NCI-H1417 (cell line): ENCODE results near the gene SERPINB1.
"Not testable (repeated sequence)": the region's sequence is repeated elsewhere in the genome, so short reads cannot be mapped to it uniquely, and the experiment has no call there.

Source experiments
- DNase-seq, 3 experiments: peaks; one replicate each; lab custom pipeline; 2025; lab: John Stamatoyannopoulos, UW

The SERPINB1 gene

DNA sequence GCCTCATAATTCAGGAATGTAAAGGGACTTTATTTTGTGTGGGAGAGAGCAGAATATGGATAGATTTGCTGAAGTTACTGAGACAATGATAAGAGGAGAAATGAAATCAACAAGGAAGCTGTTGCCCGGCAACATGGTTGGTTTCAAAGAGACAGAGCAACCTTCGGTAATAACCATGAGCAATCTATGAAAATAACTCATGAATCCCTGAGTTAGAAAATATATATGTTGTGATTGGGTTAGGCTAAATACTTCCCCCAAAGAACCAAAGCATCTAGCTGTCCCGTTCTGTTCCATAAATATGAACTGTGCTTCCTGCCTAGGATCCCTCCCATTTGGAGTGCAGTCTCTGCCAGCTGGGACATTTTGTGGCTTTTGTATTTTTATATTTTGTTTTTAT is 23.1 kb downstream of the SERPINB1 start:
- peak in 1 of 3 experiments; percentile 12 for DNase-seq

DNA sequence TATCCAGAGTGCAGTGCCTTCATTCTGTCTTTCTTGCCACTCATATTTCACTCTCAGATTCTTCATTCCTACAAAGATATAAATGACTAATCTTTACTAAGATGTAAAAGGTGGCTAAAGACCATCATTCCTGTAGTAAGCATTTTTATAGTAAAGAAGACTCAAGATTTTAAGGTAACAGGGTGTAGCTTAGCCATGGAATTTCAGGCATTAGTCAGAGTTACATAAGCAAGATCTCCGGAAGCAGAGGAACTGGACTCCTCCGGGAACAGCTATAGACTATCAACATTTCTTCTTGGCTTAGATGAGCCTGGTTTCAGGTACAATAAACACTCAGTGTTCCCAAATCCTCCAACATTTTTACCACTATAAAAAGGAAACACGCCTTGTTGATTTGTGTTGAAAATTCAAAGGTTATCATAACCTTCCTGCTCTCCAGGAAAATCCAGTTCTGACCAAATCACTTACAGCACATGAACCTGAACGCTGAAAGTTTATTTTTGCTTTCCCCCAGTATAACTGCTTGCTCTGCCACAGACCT is 23.7 kb downstream of the SERPINB1 start:
- DNase-seq = no peak

DNA sequence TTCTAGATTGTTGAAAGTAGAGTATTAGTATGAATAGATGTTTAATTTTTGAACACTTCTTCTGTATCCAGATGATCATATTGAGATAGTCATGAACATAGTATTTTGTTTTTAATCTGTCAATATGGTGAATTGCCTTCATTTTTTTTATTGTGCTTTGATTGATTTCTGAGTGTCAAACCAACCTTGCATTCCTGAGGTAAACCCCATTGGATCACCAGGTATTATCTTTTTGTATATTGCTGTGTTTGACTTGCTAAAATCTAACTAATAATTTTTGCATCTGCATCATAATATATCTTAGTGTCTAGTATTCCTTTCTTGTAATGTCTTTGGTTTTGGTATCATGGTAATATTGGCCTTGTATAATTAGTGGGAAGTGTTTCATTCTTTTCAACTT is 25.5 kb downstream of the SERPINB1 start:
- peak in 1 of 3 experiments; percentile 4 for DNase-seq

- DNase-seq = no peak
Observed at GRCh38 chr6:2812695-2813094, 29.0 kb downstream of the SERPINB1 start.

DNA sequence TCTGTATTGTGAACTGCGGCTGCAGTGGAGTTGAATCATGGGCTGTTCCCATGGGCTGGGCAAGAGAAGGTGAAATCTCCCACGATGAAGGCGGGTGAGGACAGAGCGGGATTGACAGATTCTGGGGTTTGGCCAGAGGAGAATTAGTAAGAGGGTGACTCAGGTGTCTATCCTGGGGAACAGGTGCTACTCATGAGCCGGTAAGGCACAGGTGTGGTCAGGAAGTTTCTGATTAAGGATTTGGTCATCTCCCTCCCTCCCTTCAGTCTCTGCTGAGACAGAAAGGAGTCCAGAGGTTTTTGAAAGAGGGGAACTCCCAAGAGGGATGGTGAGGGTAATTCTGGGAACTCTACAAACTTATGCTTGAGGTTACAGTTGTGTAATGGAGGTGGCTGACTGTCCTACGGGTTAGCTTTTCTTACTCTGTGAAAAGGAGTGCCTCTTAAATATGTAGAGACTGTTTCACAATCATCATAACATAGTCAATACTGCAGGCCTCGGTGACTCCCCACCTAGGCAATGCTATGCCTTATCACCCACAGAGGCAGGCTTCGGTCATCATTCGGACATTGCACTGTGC is 31.5 kb downstream of the SERPINB1 start:
- DNase-seq = no peak

DNA sequence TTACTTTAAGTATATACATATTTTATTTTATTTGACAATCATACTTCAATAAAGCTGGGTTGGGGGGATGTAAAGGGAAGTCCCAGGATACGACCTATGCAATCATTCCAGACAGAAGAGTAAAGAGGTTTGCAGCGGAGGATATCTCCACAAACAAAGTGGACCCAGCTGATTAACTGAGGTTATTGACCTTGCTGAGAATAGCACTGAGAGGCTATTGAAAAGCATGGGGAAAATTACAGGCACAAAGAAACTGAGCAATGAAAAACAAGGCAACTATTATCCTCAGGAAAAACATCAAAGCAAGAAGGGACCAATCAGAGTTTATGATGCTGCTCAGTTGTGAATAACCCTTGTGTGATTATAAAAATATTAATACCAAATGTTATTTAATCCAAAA is 32.6 kb downstream of the SERPINB1 start:
- peak in 1 of 3 experiments; percentile 3 for DNase-seq

DNA sequence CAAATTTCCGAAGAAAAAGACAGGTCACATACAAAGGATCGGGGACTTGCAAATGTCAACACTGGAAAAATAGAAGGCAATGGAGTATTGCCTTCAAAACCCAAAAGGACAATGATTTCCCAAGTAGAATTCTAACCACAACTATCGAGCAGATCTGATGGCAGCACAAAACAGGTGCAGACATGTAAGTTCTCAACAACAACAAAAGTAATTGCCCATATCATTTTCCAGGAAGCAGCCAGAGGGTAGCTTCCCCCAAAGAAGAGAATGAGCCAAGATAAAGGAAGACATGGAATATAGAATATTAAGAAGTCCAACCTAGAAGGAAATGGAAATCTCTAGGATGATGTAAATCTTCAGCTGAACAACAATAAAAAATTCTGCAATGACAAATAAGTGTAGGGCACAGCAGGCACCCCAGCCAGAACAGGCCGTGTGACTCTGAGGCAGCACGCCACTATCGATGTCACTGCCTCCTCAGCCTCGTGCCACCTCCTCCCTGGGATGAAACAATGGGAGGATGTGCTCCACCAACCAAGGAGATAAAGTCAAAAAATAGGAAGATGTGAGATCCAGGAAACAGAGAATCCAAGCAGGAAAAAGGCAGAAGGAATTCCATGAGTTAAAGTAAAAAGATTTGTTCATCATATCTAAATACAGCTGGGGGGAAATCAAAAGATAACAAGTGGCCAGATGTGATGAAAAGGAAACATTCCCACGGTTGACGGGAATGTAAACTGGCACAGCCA is 34.1 kb downstream of the SERPINB1 start:
- no peak for DNase-seq

- DNase-seq = no peak
Observed at GRCh38 chr6:2806644-2807043, 35.0 kb downstream of the SERPINB1 start.

DNA sequence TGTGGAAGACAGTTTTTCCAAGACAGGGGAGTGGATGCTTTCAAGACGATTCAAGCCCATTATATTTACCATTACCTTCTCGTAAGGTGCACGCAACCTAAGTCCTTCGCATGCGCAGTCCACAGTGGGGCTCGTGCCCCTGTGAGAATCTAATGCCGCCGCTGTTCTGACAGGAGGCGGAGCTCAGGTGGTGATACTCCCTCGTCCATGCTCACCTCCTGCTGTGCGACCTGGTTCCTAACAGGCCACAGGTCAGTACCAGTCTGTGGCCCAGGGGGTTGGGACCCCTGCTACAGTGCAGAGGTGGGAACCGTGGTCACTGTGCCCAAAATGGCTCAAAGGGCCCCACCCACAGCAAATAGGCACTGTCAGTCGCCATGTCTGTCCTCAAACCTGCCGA is 36.6 kb downstream of the SERPINB1 start:
- no peak for DNase-seq

DNA sequence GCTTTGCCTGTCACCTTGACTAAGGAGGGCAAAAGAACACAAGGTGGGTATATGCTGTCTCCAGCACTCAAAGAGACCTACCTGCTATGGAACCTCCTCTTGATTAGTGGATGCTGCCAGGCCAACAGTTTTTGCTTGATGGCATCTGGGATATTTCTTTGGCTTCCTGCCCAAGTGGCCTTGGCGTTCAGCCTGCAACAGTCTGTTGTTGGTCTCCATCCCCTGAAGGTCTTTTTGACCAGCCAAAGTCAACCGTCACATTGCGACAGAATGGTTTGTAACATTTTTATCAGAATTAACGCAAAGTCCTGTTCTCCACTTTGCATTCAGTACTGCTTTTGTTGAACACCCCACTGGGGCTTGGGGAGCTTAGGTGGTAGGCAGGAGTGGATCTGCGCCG is 37.1 kb downstream of the SERPINB1 start:
- no peak for DNase-seq

GRCh38 chr6:2803731-2804429 is 37.8 kb downstream of the SERPINB1 start:
- DNase-seq = no peak

DNA sequence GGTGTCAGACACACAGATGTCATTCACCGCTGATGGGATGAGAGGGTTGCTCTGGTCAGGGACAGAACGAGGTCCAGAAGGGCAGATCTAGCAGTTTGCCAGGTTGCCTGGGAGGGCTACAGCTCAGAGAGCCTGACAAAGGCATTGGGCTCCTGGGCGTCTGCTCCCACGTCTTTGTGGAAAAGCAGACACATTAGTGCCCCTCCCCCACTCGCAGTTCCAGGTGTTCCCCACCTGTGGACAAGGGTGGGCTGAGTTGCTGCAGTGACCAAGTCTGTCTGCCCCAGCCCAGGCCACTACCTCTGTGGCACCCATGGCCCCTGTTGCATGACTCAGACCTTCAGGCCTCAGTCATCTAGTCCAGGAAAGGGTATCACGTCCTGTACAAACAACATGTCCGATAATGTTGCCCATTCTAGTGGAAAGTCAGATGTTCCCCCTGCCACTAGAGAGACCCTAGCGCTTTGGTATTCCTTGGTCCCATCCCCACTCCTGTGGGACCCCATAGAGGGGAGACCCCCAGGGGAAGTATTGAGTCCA is 39.1 kb downstream of the SERPINB1 start:
- no peak for DNase-seq

DNA sequence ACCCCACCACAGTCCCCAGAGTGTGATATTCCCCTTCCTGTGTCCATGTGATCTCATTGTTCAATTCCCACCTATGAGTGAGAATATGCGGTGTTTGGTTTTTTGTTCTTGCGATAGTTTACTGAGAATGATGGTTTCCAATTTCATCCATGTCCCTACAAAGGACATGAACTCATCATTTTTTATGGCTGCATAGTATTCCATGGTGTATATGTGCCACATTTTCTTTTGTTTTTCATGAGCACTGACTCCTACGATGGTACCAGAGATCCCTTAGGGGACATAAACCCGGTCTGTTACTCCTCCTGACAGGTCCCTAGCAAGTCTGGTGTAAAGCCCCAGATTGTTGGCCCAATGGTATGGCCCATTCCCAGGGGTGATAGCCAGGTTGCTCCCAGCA is 40.0 kb downstream of the SERPINB1 start:
- DNase-seq = not testable (repeated sequence)

DNA sequence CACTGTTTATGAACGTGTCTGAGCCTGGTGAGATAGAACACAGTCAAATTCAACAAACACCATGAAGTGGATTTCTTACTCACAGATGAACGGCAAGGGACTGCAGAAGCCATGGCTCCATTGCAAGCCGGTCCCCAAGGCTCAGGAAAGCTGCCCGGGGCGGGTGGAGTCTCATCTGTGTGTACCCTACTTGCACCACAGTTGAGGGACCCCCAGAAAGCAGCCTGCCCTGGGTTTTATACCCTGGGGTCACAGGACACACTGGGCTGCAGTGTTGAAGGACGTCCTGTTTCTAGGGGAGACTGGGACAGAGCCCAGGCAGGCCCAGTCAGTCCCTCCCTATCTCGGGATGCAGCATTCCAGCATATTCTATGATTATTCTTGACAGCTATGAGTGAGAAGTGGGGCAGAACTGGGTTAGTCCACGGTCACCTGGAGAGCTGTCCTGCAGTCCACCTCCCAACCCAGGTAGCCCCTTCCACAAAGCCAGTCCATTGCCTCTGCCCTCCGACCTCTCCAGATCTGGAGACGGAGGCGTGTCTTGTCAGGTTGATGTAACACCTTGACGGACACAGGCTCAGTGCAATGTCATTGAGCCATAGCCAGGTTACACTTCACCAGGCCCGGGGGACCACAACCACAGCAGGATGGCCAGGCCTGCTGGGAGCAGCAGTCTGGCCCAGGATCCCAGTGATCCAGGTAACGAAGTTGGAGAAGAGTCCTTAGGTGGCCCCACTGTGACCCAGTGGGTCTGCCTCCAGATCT is 40.9 kb downstream of the SERPINB1 start:
- DNase-seq = no peak

DNA sequence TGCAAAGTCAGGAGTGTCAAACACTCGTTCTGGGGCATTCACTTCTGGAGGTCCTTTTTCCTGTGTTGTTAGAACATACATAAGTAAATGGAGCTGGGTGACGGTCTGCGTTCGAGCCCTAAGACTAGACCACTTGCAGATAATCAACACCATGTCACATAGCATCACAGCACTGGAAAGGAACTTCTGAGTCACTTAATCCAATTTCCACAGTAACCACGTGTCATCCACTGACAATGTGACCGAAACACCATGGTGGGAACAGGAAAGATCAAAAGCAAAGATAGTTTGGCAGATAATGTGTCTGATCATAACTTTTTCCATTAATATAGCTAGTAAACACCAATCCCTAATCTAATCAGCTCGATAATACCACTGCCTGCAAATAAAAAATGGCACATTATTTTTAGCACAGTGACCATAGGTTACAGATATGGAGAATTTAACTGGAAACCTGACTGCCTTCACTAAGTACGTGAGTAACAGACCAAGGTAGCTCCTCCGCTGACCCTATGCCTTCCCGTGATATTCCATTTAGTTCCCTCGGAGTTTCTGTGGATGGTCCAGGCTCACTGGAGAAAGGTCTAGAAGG is 41.6 kb downstream of the SERPINB1 start:
- DNase-seq = no peak

- no peak for DNase-seq
Observed at GRCh38 chr6:2798586-2799134, 43.0 kb downstream of the SERPINB1 start.

DNA sequence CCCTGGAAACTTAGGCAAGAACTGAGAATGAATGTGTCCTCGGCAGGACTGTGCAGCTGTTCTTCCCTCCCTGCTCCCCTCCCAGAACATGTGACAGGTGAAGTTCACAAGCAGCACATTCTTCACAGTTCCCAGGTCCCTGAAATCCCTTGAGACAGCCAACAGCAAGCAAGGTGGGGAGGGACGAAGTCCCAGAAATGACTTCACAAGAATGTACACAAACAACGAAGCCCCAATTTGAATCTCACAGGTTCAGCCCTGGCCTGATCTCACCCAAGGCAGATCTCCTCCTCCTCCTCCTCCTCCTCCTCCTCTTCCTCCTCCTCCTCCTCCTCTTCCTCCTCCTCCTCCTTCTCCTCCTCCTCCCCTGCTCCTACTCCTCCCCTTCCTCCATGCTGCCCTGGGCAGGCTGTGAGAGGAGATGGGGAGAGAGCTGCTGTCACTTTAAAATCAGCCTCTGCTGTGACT is 44.1 kb downstream of the SERPINB1 start:
- no peak for DNase-seq

GRCh38 chr6:2796861-2797260 is 44.8 kb downstream of the SERPINB1 start:
- no peak for DNase-seq

GRCh38 chr6:2795956-2796355 is 45.7 kb downstream of the SERPINB1 start:
- no peak for DNase-seq

GRCh38 chr6:2795162-2795561 is 46.5 kb downstream of the SERPINB1 start:
- DNase-seq = no peak

DNA sequence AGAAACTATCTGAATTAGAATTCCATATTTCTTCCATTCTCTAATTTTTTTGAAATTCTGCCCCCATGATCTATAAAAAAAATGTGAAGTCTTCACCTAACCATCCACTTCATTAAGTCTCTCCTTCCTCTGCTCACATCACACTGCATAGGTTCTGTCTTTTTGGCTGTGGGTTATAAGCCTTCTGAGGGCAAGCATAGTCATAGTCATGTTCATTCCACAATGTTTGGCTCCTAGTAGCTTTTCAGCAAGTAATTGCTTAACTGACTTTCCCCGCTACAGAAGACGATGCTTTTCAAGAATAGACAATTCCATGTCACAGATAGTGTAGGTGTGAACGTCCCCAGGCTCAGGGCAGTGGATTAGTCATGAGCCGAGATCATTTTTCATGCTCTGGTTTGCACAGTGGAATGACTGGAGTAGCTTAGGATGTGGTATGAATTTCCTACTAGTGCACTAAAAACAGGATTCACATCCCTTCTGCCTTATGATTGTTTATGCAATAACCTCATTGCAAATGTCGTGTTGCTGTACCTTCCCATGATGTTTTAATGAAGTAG is 47.4 kb downstream of the SERPINB1 start:
- no peak for DNase-seq
